Stimulated activated CD4-positive, alpha-beta T cell treated with anti-CD3 and anti-CD28 coated beads, Interleukin-15, amount 100 ng/mL, for 1 hour (primary cell): ENCODE measurements around the gene SNTG2.
"Not testable (repeated sequence)": the region's sequence is repeated elsewhere in the genome, so short reads cannot be mapped to it uniquely, and the experiment has no call there.

Source experiments
- DNase-seq, 2 donors: peaks; one replicate each; pipeline ENCODE4 v3.0.0-alpha.2; 2020; ENCODE audit warnings: low read depth in 1 of 2, low spot score in 1 of 2

Gene SNTG2

DNA sequence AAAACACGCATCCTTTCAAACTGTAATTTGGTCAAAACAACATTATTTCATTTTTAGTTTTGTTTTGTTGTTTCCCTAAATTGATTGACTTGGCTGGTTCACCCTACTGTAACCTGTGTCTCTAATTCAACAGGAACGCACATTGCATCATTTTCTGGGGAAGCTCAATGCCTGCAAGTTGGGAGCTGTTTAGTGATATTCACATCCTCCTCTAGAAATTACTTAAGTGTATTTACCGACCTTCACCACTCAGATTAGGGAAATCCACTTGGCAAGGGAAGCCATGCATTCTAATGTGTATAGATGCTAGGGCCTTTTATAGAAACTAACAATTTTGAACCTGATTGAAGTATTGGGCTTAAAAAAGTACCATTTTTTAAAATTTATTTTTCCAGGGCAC lies 455.3 kb downstream of the SNTG2 start:
- DNase-seq: no peak

DNA sequence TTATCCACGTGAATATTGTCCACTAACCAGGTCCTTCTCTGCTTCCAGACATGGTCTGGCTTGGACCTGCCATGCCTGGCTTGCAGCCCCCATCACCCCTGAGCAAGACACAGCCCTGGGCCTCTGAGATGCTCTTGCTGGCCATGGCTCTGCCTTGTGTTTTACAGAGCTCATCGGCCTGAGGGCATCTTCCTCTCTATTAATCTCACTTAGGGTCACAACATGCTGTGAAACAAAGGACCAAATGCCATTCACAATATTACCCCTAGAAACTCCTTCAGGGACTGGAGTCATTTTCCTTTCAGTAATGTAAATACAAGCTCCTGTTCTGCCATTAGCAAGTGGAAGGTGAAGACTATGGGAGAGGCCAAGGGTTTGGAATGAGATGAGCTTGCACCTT lies 455.8 kb downstream of the SNTG2 start:
- no peak for DNase-seq

DNA sequence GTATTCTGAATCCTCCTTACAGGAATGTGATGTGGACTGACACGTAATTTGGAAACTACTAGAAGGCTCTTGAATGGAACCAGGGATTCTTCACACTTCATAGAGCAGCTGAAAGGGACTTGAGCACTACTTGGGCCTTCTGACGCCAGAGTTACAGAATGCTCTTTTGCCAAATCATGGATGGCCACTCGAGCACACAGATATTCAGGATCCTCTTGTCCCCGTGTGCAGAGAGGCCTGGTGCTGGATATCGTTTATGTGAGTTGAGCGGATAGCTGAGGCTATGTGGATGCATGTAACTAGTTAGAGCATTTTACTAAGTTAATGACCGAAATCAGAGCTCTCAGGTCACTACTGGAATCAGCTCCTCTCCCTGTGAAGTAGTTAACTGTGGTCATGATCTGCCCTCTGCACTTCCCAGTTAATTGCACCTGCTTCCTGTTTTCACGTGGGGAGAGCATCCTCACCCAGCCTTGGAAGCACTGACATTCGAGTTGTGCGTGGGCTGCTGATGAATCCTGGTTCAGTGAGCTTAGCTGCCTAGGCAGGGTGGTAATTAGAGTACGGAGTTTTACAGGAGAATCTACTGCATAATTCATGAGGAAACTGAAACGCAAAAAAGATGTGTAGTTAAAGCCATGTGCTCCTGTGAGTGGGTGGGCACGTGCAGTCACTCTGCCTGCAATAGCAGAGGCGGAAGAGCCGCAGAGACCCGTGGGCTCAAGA lies 457.5 kb downstream of the SNTG2 start:
- no peak for DNase-seq

DNA sequence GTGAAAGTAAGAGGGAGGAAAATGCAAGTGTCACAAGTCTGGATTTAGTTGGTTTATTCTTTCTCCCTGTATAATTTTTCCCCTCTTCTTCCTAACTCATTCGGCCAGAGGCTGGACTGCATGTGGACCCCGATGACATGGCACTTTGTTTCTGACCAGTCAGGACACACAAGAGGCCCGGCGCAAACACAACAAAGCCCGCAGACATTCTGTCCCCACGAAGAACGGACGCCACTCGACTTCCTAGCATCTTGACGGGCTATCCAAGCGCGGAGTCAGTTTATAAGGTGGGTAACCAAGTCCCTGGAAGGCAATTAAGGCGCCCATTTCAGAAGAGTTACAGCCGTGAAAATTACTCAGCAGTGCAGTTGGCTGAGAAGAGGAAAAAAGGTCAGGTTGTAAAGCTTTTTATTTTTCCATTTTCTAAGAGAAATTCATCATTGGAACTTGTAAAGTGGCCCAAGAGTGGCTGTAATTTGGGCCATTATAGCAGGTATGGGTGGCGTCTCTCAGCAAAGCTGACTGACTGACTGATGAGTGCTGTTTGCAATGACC lies 462.6 kb downstream of the SNTG2 start, which contains the start of gene TPO:
Gene TPO, plus strand, starts transcription at position 308 of the 555 bp plus-strand sequence. CDS start 946 bp downstream, outside the sequence.
- DNase-seq: no peak

DNA sequence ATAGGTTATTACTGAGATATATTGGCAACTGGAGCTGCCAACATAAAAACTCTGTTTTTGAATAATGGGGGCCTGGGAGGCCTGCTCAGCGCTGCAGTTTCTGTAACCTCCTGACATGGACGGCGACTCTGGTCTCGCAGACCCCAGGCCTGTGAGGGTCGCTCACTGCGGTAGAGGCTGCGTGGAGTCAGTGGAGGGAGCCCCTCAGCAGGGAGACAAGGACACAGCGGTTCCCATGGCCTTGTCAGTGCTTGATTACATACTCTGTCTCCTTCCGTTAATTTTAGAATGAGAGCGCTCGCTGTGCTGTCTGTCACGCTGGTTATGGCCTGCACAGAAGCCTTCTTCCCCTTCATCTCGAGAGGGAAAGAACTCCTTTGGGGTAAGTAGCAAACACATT lies 463.5 kb downstream of the SNTG2 start:
- no peak for DNase-seq

DNA sequence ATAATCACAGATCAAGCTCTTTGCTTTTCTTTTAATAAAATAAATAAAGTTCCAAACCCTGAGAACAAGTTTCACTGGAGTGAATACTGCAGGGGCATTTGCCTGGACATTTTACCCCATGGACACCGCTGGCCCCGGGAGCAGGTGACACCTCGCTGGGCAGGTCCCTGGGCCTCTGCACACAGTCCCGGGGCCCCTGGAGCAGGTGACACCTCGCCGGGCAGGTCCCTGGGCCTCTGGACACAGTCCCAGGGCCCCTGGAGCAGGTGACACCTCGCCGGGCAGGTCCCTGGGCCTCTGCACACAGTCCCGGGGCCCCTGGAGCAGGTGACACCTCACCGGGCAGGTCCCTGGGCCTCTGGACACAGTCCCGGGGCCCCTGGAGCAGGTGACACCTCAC lies 464.3 kb downstream of the SNTG2 start:
- not testable (repeated sequence) for DNase-seq

DNA sequence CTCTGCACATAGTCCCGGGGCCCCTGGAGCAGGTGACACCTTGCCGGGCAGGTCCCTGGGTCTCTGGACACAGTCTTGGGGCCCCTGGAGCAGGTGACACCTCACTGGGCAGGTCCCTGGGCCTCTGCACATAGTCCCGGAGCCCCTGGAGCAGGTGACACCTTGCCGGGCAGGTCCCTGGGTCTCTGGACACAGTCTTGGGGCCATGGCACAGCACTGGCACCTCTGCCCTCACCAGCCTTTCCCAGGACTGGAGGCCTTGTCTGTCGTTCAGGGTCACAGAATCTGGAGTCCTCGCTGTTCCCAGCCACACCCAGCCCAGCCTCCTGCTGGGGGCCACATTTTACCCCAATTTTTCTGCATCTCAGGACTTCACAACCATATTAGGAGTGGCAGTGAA lies 464.9 kb downstream of the SNTG2 start:
- DNase-seq: no peak
